ENCODE data around the gene RBP5.

Gene RBP5

GRCh38 chr12:7128681-7129286, at the start of gene RBP5:
Gene RBP5, minus strand, starts transcription at chr12:7128889. Its CDS starts 114 bp downstream, at chr12:7128775.
- no peak for DNase-seq

GRCh38 chr12:7178481-7178880, 49.8 kb upstream of the RBP5 start:
- DNase-seq: no peak

- DNase-seq: no peak
Measured at GRCh38 chr12:7176595-7176994, 47.9 kb upstream of the RBP5 start.

- DNase-seq: no peak
Measured at GRCh38 chr12:7175493-7175892, 46.8 kb upstream of the RBP5 start.

GRCh38 chr12:7171854-7172253, 43.2 kb upstream of the RBP5 start:
- DNase-seq: no peak

- no peak for DNase-seq
Measured at GRCh38 chr12:7169951-7170350, 41.3 kb upstream of the RBP5 start.

- peak in 1 of 2 experiments; percentile 15 for DNase-seq
Measured at GRCh38 chr12:7162691-7163114, 34.0 kb upstream of the RBP5 start.

- no peak for DNase-seq
Measured at GRCh38 chr12:7161811-7162210, 33.1 kb upstream of the RBP5 start.

- DNase-seq: no peak
Measured at GRCh38 chr12:7161327-7161726, 32.6 kb upstream of the RBP5 start.

- no peak for DNase-seq
Measured at GRCh38 chr12:7160183-7160582, 31.5 kb upstream of the RBP5 start.

- DNase-seq: no peak
Measured at GRCh38 chr12:7158781-7159609, 30.3 kb upstream of the RBP5 start.

- DNase-seq: no peak
Measured at GRCh38 chr12:7157391-7157790, 28.7 kb upstream of the RBP5 start.

GRCh38 chr12:7156259-7157197, 27.8 kb upstream of the RBP5 start:
- DNase-seq: no peak

- no peak for DNase-seq
Measured at GRCh38 chr12:7155471-7156034, 26.9 kb upstream of the RBP5 start.

GRCh38 chr12:7154901-7155470, 26.3 kb upstream of the RBP5 start:
- DNase-seq: no peak

- no peak for DNase-seq
Measured at GRCh38 chr12:7154042-7154441, 25.4 kb upstream of the RBP5 start.

- no peak for DNase-seq
Measured at GRCh38 chr12:7152818-7153217, 24.1 kb upstream of the RBP5 start.

- DNase-seq: no peak
Measured at GRCh38 chr12:7151532-7151931, 22.8 kb upstream of the RBP5 start.

GRCh38 chr12:7150841-7151240, 22.2 kb upstream of the RBP5 start:
- no peak for DNase-seq

GRCh38 chr12:7150356-7150755, 21.7 kb upstream of the RBP5 start:
- DNase-seq: no peak

GRCh38 chr12:7146906-7147305, 18.2 kb upstream of the RBP5 start:
- no peak for DNase-seq

GRCh38 chr12:7146228-7146627, 17.5 kb upstream of the RBP5 start:
- no peak for DNase-seq

GRCh38 chr12:7145671-7146070, 17.0 kb upstream of the RBP5 start:
- no peak for DNase-seq
